H1 (cell line): ENCODE results near the gene SIGLEC7. TPM values are rescaled to one million over a fixed set of nuclear protein-coding genes. Genes with fewer than 3 reads are reported as not detected.

Source experiments
- CTCF ChIA-PET: fragments of 300-600 bp; sonication (Branson Sonifier 250); formaldehyde crosslinking; loops from one replicate; lab custom pipeline; 2021; ENCODE audit not compliant: partially characterized antibody; lab: Charles Lee
- POLR2A ChIA-PET: fragments of 300-600 bp; sonication (Branson Sonifier 250); formaldehyde crosslinking; loops from one replicate; lab custom pipeline; 2021; ENCODE audit warnings: inconsistent platforms; ENCODE audit not compliant: partially characterized antibody; lab: Charles Lee
- DNase-seq, 2 experiments: peaks; one replicate each; pipeline versions ENCODE4 v3.0.0 to v3.0.0-alpha.2; 2010 to 2022; ENCODE audit warnings: low spot score in 2 of 2, low read depth in 1 of 2, mixed read lengths in 1 of 2
- FAIRE-seq: peaks from 2 replicates; lab custom pipeline; 2011; peaks lifted over from hg19 to GRCh38; lab: Jason Lieb, UNC
- H2AFZ ChIP-seq: 2 replicates; pipeline ENCODE4 v1.8.1; 2012; ENCODE audit warnings: low read length, inconsistent platforms
- H2AK5ac ChIP-seq: 2 replicates; pipeline ENCODE4 v1.6.1; 2013; ENCODE audit warnings: low read depth, low read length
- H2BK120ac ChIP-seq: replicated peaks from 2 replicates; pipeline ENCODE3; 2013; ENCODE audit warnings: low read depth, low read length, inconsistent platforms
- H2BK12ac ChIP-seq: 2 replicates; pipeline ENCODE4 v1.6.1; 2013; ENCODE audit warnings: low read depth, low read length
- H2BK15ac ChIP-seq: 2 replicates; pipeline ENCODE4 v1.6.1; 2013; ENCODE audit warnings: low read length
- H2BK20ac ChIP-seq: 2 replicates; pipeline ENCODE4 v1.6.1; 2013; ENCODE audit warnings: low read length
- H2BK5ac ChIP-seq: 2 replicates; pipeline ENCODE4 v1.6.1; 2013; ENCODE audit warnings: low read depth, low read length
- H3K14ac ChIP-seq: 2 replicates; pipeline ENCODE4 v1.6.1; 2013; ENCODE audit warnings: inconsistent platforms; ENCODE audit not compliant: insufficient read length
- H3K18ac ChIP-seq: 2 replicates; pipeline ENCODE4 v1.6.1; 2013; ENCODE audit warnings: low read length; ENCODE audit errors: extremely low read depth
- H3K23ac ChIP-seq: 2 replicates; pipeline ENCODE4 v1.6.1; 2013; ENCODE audit warnings: inconsistent platforms; ENCODE audit not compliant: insufficient read length
- H3K23me2 ChIP-seq: 2 replicates; pipeline ENCODE4 v1.6.1; 2013; ENCODE audit warnings: low read depth, low read length
- H3K27ac ChIP-seq: 2 replicates; pipeline ENCODE4 v1.6.1; 2011; ENCODE audit warnings: low read depth, low read length, inconsistent platforms
- H3K27me3 ChIP-seq, 4 experiments: replicated peaks in 1 of 4; 1 replicate in 1 of 4; 2 replicates in 3 of 4; pipeline versions ENCODE4 v1.6.1 to v1.8.1; 2011 to 2013; ENCODE audit warnings: low read length in 3 of 4, mild to moderate bottlenecking in 3 of 4, inconsistent platforms in 2 of 4, mixed read lengths in 2 of 4, moderate library complexity in 1 of 4; ENCODE audit not compliant: control insufficient read depth in 3 of 4, insufficient read depth in 3 of 4; ENCODE audit errors: extremely low read depth in 1 of 4
- H3K36me3 ChIP-seq, 4 experiments: 2 replicates each; pipeline versions ENCODE4 v1.6.1 to v1.8.1; 2011 to 2013; ENCODE audit warnings: mild to moderate bottlenecking in 4 of 4, low read length in 3 of 4, moderate library complexity in 2 of 4, control low read depth in 1 of 4, inconsistent platforms in 1 of 4; ENCODE audit not compliant: insufficient read depth in 4 of 4, control insufficient read depth in 2 of 4
- H3K4ac ChIP-seq: replicated peaks from 2 replicates; pipeline ENCODE3; 2013; ENCODE audit warnings: low read length, low read depth, mixed read lengths, inconsistent platforms; ENCODE audit not compliant: insufficient read length
- H3K4me1 ChIP-seq, 4 experiments: replicated peaks in 1 of 4; 1 replicate in 1 of 4; 2 replicates in 3 of 4; pipeline versions ENCODE4 v1.6.1 to v1.8.1; 2011 to 2013; ENCODE audit warnings: low read length in 3 of 4, inconsistent platforms in 2 of 4, mixed read lengths in 1 of 4; ENCODE audit not compliant: insufficient read depth in 4 of 4, control insufficient read depth in 3 of 4
- H3K4me2 ChIP-seq, 2 experiments: 2 replicates each; pipeline versions ENCODE4 v1.6.1 to v1.8.1; 2011 to 2013; ENCODE audit warnings: low read depth in 2 of 2, low read length in 2 of 2, control low read depth in 1 of 2, inconsistent platforms in 1 of 2, mild to moderate bottlenecking in 1 of 2; ENCODE audit not compliant: insufficient read depth in 1 of 2
- H3K4me3 ChIP-seq, 4 experiments: fragments of 200-600, 300-600 bp in 1 of 4; sonication (generic), shearing (Covaris generic), sonication (Bioruptor Twin) in 1 of 4; 2 replicates each; pipeline versions ENCODE4 v1.5.1 to v1.8.1; 2011 to 2016; ENCODE audit warnings: low read length in 4 of 4, low read depth in 3 of 4, control low read depth in 2 of 4, inconsistent platforms in 2 of 4, mild to moderate bottlenecking in 2 of 4, mixed read lengths in 1 of 4, moderate library complexity in 1 of 4; ENCODE audit not compliant: insufficient read depth in 2 of 4; ENCODE audit errors: extremely low read depth in 1 of 4
- H3K56ac ChIP-seq: replicated peaks from 2 replicates; pipeline ENCODE3; 2013; ENCODE audit warnings: low read depth, mild to moderate bottlenecking, mixed read lengths, low read length, inconsistent platforms; ENCODE audit not compliant: insufficient read length
- H3K79me1 ChIP-seq: 2 replicates; pipeline ENCODE4 v1.6.1; 2013; ENCODE audit warnings: low read depth, low read length, control low read depth
- H3K79me2 ChIP-seq, 2 experiments: 2 replicates each; pipeline versions ENCODE4 v1.6.1 to v1.8.1; 2012 to 2013; ENCODE audit warnings: low read length in 2 of 2, mild to moderate bottlenecking in 2 of 2, inconsistent platforms in 1 of 2; ENCODE audit not compliant: insufficient read depth in 2 of 2, control insufficient read depth in 1 of 2
- H3K9ac ChIP-seq, 4 experiments: replicated peaks in 1 of 4; 1 replicate in 1 of 4; 2 replicates in 3 of 4; pipeline versions ENCODE4 v1.6.1 to v1.8.1; 2011 to 2013; ENCODE audit warnings: low read depth in 3 of 4, low read length in 3 of 4, control low read depth in 2 of 4, mild to moderate bottlenecking in 2 of 4, moderate library complexity in 2 of 4, inconsistent platforms in 1 of 4; ENCODE audit errors: extremely low read depth in 1 of 4
- H3K9me3 ChIP-seq, 2 experiments: 2 replicates each; pipeline versions ENCODE4 v1.6.1 to v1.8.1; 2012 to 2013; ENCODE audit warnings: mild to moderate bottlenecking in 2 of 2, moderate library complexity in 2 of 2, control low read depth in 1 of 2, inconsistent platforms in 1 of 2, low read depth in 1 of 2, low read length in 1 of 2, mixed read lengths in 1 of 2; ENCODE audit not compliant: insufficient read depth in 2 of 2
- H4K20me1 ChIP-seq, 2 experiments: replicated peaks in 1 of 2; 2 replicates each; pipeline versions ENCODE3 to v1.8.1; 2011 to 2013; ENCODE audit warnings: inconsistent platforms in 2 of 2, low read length in 2 of 2, mild to moderate bottlenecking in 1 of 2; ENCODE audit not compliant: insufficient read depth in 2 of 2, control insufficient read depth in 1 of 2
- H4K5ac ChIP-seq: 2 replicates; pipeline ENCODE4 v1.6.1; 2013; ENCODE audit warnings: low read length, low read depth, mixed read lengths, inconsistent platforms; ENCODE audit not compliant: insufficient read length
- H4K8ac ChIP-seq: 2 replicates; pipeline ENCODE4 v1.8.0; 2013; ENCODE audit warnings: mild to moderate bottlenecking, moderate library complexity, low read length, inconsistent platforms; ENCODE audit not compliant: insufficient read depth; ENCODE audit errors: extremely low read depth
- H4K91ac ChIP-seq: replicated peaks from 2 replicates; pipeline ENCODE3; 2013; ENCODE audit warnings: low read length, mixed read lengths, inconsistent platforms; ENCODE audit not compliant: insufficient read length
- EGR1 ChIP-seq: IDR thresholded peaks from 2 replicates; pipeline ENCODE4 v1.6.1; 2011; ENCODE audit warnings: low read depth, low read length, borderline replicate concordance
- SP1 ChIP-seq: IDR thresholded peaks from 2 replicates; pipeline ENCODE4 v1.6.1; 2011; ENCODE audit warnings: low read depth, low read length
- YY1 ChIP-seq: IDR thresholded peaks from 2 replicates; pipeline ENCODE4 v1.6.1; 2011; ENCODE audit warnings: low read depth, mild to moderate bottlenecking, low read length
- WGBS, 2 experiments: shearing (Covaris generic) in 1 of 2; methylation state at CpG; one replicate each; pipeline versions ENCODE4 v1.1.6 to v1.1.7; 2013 to 2015; ENCODE audit warnings: low lambda C conversion rate in 2 of 2, mixed read lengths in 2 of 2, inconsistent platforms in 1 of 2, low coverage in 1 of 2, missing lambda C conversion rate in 1 of 2; ENCODE audit not compliant: insufficient replicate concordance in 2 of 2, insufficient coverage in 1 of 2, insufficient read length in 1 of 2; ENCODE audit errors: extremely low coverage in 1 of 2, missing lambda C conversion rate in 1 of 2; 5-methylcytosine and 5-hydroxymethylcytosine counted together
- polyA plus RNA-seq, 7 experiments: library from polyadenylated mRNA; depleted of rRNA in 3 of 7; stranded (reverse) in 5 of 7; unstranded in 2 of 7; fragments of >200 nt in 5 of 7; fragments of 200-250 nt in 2 of 7; gene quantifications; 1 replicate in 5 of 7; 2 replicates in 1 of 7; 4 replicates in 1 of 7; pipeline versions ENCODE4 v1.2.1 to v1.2.3, GENCODE V29; 2011 to 2013; ENCODE audit warnings: missing spikeins in 2 of 7, mixed read lengths in 2 of 7
- total RNA-seq: library from RNA; stranded (reverse); fragmentation: NEBNext Ultra II Directional; extraction: Animal tissue kit (Norgen Biotek cat#: 25700); gene quantifications from 2 replicates; pipeline ENCODE4 v1.2.1, GENCODE V29; 2021

The SIGLEC7 gene
- total and polyA plus RNA-seq, 2 of the 8 experiments (the other 6 are each of a cell fraction or from before 2014, with no cell fraction given) = not detected

DNA sequence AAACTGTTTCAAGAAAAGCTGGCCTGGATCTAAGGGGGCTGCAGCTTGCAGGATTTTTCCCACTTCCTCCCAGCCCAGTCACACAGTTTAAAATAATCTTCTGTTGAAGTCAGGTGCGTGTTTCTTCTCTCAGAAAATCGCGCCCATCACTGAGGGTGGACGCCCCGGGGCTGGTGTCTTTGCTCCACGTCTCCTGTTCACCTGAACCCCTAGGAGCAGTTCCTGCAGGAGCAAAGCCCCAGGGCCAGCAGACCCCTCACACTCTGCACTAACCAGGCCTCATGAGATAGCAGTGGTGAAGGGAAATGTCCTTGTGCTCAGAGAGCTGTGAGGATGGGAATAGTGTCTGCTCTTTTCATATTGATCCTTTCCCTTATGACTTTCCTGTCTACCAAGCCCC, 920 bp upstream of the SIGLEC7 start:
- POLR2A ChIA-PET = interaction anchor here (1.1 kb wide), 1 partner anchor 9 kb away, joined by 3 read pairs; no protein-coding TSS in a partner anchor
- FAIRE-seq (no peak), DNase-seq (no peak)
- H3K23me2 ChIP-seq = no peaks in the 10 kb centered on the region
- H3K18ac ChIP-seq = no peak overlapping the region
- no peak overlapping the region for H3K27ac ChIP-seq
- H3K56ac ChIP-seq = no peak overlapping the region
- CTCF ChIA-PET = interaction anchor here (0.8 to 4.0 kb wide), 3 partner anchors 16 to 103 kb away, joined by 3 to 21 read pairs (median 3); no protein-coding TSS in a partner anchor
- H3K23ac ChIP-seq = no peak overlapping the region
- H2BK5ac ChIP-seq = no peak overlapping the region
- H3K79me1 ChIP-seq = no peaks in the 10 kb centered on the region
- WGBS, 2 experiments = 86% methylated on average over 6 of the region's 6 CpGs; no CpG with 5 or more reads in 1 of the 2 experiments
- 0 out of 2 replicates have a peak overlapping the region, but pooled peaks have one; percentile 46 for H2AFZ ChIP-seq
- H2AK5ac ChIP-seq = no peak overlapping the region
- peak overlapping the region in 1 of 2 experiments; percentile 52; a peak in 2 of 4 replicates for H3K4me2 ChIP-seq
- no peak overlapping the region for H3K9ac ChIP-seq
- TF ChIP-seq EGR1 (no peak), SP1 (no peak), YY1 (no peak)
- no peak overlapping the region for H4K91ac ChIP-seq
- H3K9me3 ChIP-seq = no peaks in the 10 kb centered on the region
- no peak overlapping the region for H2BK20ac ChIP-seq
- H4K5ac ChIP-seq = no peak overlapping the region
- H2BK12ac ChIP-seq = no peak overlapping the region
- H3K4me3 ChIP-seq = no peak overlapping the region
- H3K36me3 ChIP-seq = no peaks in the 10 kb centered on the region
- peaks cover 6 to 14% (median 8%) of the 10 kb centered on the region in 4 experiments; a peak in 5 of 7 replicates for H3K4me1 ChIP-seq
- no peak overlapping the region for H3K14ac ChIP-seq
- H3K79me2 ChIP-seq = no peaks in the 10 kb centered on the region
- no peaks in the 10 kb centered on the region for H4K20me1 ChIP-seq
- no peak overlapping the region for H2BK120ac ChIP-seq
- no peak overlapping the region for H3K4ac ChIP-seq
- no peak overlapping the region for H4K8ac ChIP-seq
- no peaks in the 10 kb centered on the region for H3K27me3 ChIP-seq
- no peak overlapping the region for H2BK15ac ChIP-seq
